ENCODE data around the gene IQCH. TPM values are rescaled to one million over a fixed set of nuclear protein-coding genes. Genes with fewer than 3 reads are reported as not detected.

Gene IQCH
- total RNA-seq, 2 experiments from 2014 or later: 1.2 to 1.7 TPM

DNA sequence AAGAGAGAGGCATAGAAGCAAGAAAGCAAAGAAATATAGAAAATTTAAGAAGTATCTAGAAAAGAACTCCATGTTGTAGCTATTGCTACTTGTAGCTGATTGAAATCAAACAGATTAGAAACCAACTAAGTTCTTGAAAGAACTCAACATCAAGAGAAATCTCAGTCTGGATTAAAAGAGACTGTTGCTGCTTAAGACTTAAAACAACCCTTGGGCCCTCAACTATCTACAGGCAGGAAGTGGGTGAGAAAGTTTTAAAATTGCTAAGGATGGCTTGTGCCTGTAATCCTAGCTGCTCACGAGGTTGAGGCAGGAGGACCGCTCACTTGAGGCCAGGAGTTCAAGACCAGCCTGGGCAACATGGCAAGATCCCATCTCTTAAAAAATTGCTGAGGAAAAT, 227.1 kb downstream of the IQCH start:
- no peak for ATAC-seq
- Mint-ChIP-seq H3K36me3 (ENCODE audit: low read depth) (peaks cover 11% of the 10 kb centered on the region), H3K9me3 (peaks cover 6% of the 10 kb centered on the region), H3K27ac (no peak overlapping the region), H3K4me1 (ENCODE audit: low read depth) (peaks cover 6% of the 10 kb centered on the region), H3K27me3 (no peaks in the 10 kb centered on the region), H3K4me3 (no peak overlapping the region)
- no peak for TF ChIP-seq CTCF (IDR thresholded peaks at IDR 0.05)
- no peak for DNase-seq
- POLR2A ChIA-PET: no interaction called here
- CTCF ChIA-PET: no interaction called here
- intact Hi-C loops (cut with micrococcal nuclease): no loop called here

- no peak overlapping the region for H3K27ac Mint-ChIP-seq
- intact Hi-C loops (cut with micrococcal nuclease): no loop called here
- no peak for ATAC-seq
Observed at GRCh38 chr15:67495585-67495984, 241.0 kb downstream of the IQCH start.

GRCh38 chr15:67501177-67501835, 246.7 kb downstream of the IQCH start:
- ChIA-PET POLR2A (no interaction called here), CTCF (interaction anchor here (0.7 to 2.1 kb wide), 9 partner anchors 10 to 598 kb away, joined by 3 to 10 read pairs (median 4); no protein-coding TSS in a partner anchor)
- no peaks in the 10 kb centered on the region for H3K9me3 Mint-ChIP-seq
- H3K36me3 Mint-ChIP-seq (ENCODE audit: low read depth): no peaks in the 10 kb centered on the region
- ATAC-seq: no peak
- H3K27me3 Mint-ChIP-seq: no peaks in the 10 kb centered on the region
- peaks cover 2% of the 10 kb centered on the region for H3K4me1 Mint-ChIP-seq (ENCODE audit: low read depth)
- no peak overlapping the region for H3K27ac Mint-ChIP-seq
- intact Hi-C loops (cut with micrococcal nuclease): no loop called here
- no peak for DNase-seq
- TF ChIP-seq CTCF (IDR thresholded peaks at IDR 0.05): no peak
- no peak overlapping the region for H3K4me3 Mint-ChIP-seq

More at GRCh38 chr15:67495585-67495984, 241.0 kb downstream of the IQCH start:
- CTCF ChIA-PET: interaction anchor here (1.2 to 2.3 kb wide), 4 partner anchors 8 to 342 kb away, joined by 4 to 9 read pairs (median 6); no protein-coding TSS in a partner anchor
- Mint-ChIP-seq H3K36me3 (ENCODE audit: low read depth) (no peaks in the 10 kb centered on the region), H3K4me3 (no peak overlapping the region), H3K4me1 (ENCODE audit: low read depth) (no peaks in the 10 kb centered on the region), H3K27me3 (no peaks in the 10 kb centered on the region), H3K9me3 (no peaks in the 10 kb centered on the region)
- POLR2A ChIA-PET: no interaction called here
- no peak for DNase-seq
- no peak for TF ChIP-seq CTCF (IDR thresholded peaks at IDR 0.05)

GRCh38 chr15:67501836-67502461, 247.4 kb downstream of the IQCH start:
- Mint-ChIP-seq H3K36me3 (ENCODE audit: low read depth) (no peaks in the 10 kb centered on the region), H3K27me3 (no peaks in the 10 kb centered on the region), H3K4me1 (ENCODE audit: low read depth) (peaks cover 2% of the 10 kb centered on the region), H3K9me3 (no peaks in the 10 kb centered on the region), H3K27ac (no peak overlapping the region), H3K4me3 (no peak overlapping the region)
- TF ChIP-seq CTCF (IDR thresholded peaks at IDR 0.05): no peak
- no peak for DNase-seq
- ChIA-PET CTCF (interaction anchor here (0.7 to 2.1 kb wide), 8 partner anchors 10 to 598 kb away, joined by 3 to 10 read pairs (median 4); no protein-coding TSS in a partner anchor), POLR2A (no interaction called here)
- intact Hi-C loops (cut with micrococcal nuclease): no loop called here
- no peak for ATAC-seq

GRCh38 chr15:67504056-67504455, 249.5 kb downstream of the IQCH start:
- CTCF ChIA-PET: interaction anchor here (0.9 to 1.5 kb wide), 3 partner anchors 9 to 46 kb away, joined by 3 to 7 read pairs (median 4); no protein-coding TSS in a partner anchor
- H3K27ac Mint-ChIP-seq: no peak overlapping the region

More at GRCh38 chr15:67504056-67504455, 249.5 kb downstream of the IQCH start:
- Mint-ChIP-seq H3K36me3 (ENCODE audit: low read depth) (peaks cover 4% of the 10 kb centered on the region), H3K4me3 (no peak overlapping the region), H3K27me3 (no peaks in the 10 kb centered on the region), H3K4me1 (ENCODE audit: low read depth) (peaks cover 2% of the 10 kb centered on the region), H3K9me3 (no peaks in the 10 kb centered on the region)
- DNase-seq (no peak), ATAC-seq (no peak)
- POLR2A ChIA-PET: no interaction called here
- intact Hi-C loops (cut with micrococcal nuclease): no loop called here
- TF ChIP-seq CTCF (IDR thresholded peaks at IDR 0.05): no peak
